Right atrium auricular region (tissue), 2 donors: Measurements from ENCODE around the gene KLF8. TPM values are rescaled to one million over a fixed set of nuclear protein-coding genes. Genes with fewer than 3 reads are reported as not detected.
A peak's percentile ranks its signal among the peaks of the same experiment; 100 is the strongest.
"Not testable (repeated sequence)": the region's sequence is repeated elsewhere in the genome, so short reads cannot be mapped to it uniquely, and the experiment has no call there.

Experiments used
- DNase-seq: peaks from one replicate; pipeline ENCODE4 v3.0.0-alpha.2; 2019; ENCODE audit warnings: low spot score
- H3K27ac ChIP-seq, 2 donors: fragments of 200-600 bp; sonication (generic); 1 replicate in 1 of 2; 2 replicates in 1 of 2; pipeline ENCODE4 v1.5.1; 2016 to 2019
- H3K27me3 ChIP-seq, 2 donors: fragments of 200-600 bp; sonication (generic); one replicate each; pipeline versions ENCODE4 v1.5.1 to v1.6.0; 2017 to 2019
- H3K36me3 ChIP-seq: fragments of 200-600 bp; sonication (generic); one replicate; pipeline ENCODE4 v1.5.1; 2016
- H3K4me1 ChIP-seq, 2 donors: fragments of 200-600 bp; sonication (generic); one replicate each; pipeline versions ENCODE4 v1.5.1 to v1.6.0; 2017 to 2019
- H3K4me3 ChIP-seq, 2 donors: fragments of 200-600 bp; sonication (generic); 1 replicate in 1 of 2; 2 replicates in 1 of 2; pipeline ENCODE4 v1.5.1; 2017 to 2019; ENCODE audit warnings: mild to moderate bottlenecking in 1 of 2, moderate library complexity in 1 of 2
- H3K9me3 ChIP-seq, 2 donors: fragments of 200-600 bp; sonication (generic); one replicate each; pipeline ENCODE4 v1.5.1; 2019
- CTCF ChIP-seq, 2 donors: fragments of 200-600 bp; sonication (generic); IDR thresholded peaks; one replicate each; pipeline ENCODE4 v1.5.1; 2019; ENCODE audit warnings: antibody characterized with exemption in 2 of 2
- total RNA-seq, 2 donors: library from RNA; depleted of rRNA; stranded (reverse); fragments of >200 nt; gene quantifications; one replicate each; pipeline ENCODE4 v1.1.0, GENCODE V29; 2016

Gene KLF8
- total RNA-seq, result 1 to 10 TPM; 6.4 to 6.9 TPM

GRCh38 chrX:56232221-56233082, at the start of gene KLF8:
Gene KLF8, plus strand, starts transcription at chrX:56232356. Its CDS starts 979 bp downstream, at chrX:56233335.
- no peaks in the 10 kb centered on the region for H3K27me3 ChIP-seq
- no peaks in the 10 kb centered on the region for H3K9me3 ChIP-seq
- no peaks in the 10 kb centered on the region for H3K4me1 ChIP-seq
- H3K4me3 ChIP-seq, result peak within 1 kb of the TSS; percentile 45 to 55
- peak within 1 kb of the TSS; percentile 73 to 78 for H3K27ac ChIP-seq
- no peak for TF ChIP-seq CTCF (IDR thresholded peaks at IDR 0.05)
- no peaks in the 10 kb centered on the region for H3K36me3 ChIP-seq
- DNase-seq, result no peak

GRCh38 chrX:56206945-56207344, 25.2 kb upstream of the KLF8 start:
- H3K36me3 ChIP-seq, H3K27me3 ChIP-seq, DNase-seq, H3K9me3 ChIP-seq, H3K4me3 ChIP-seq, H3K4me1 ChIP-seq, H3K27ac ChIP-seq: not testable (repeated sequence)

GRCh38 chrX:56211701-56212100, 20.5 kb upstream of the KLF8 start:
- no peak overlapping the region for H3K27ac ChIP-seq
- peaks cover 0 to 6% of the 10 kb centered on the region in 2 donors for H3K9me3 ChIP-seq
- H3K36me3 ChIP-seq, result no peaks in the 10 kb centered on the region
- H3K27me3 ChIP-seq, result no peaks in the 10 kb centered on the region
- no peaks in the 10 kb centered on the region for H3K4me1 ChIP-seq
- no peak overlapping the region for H3K4me3 ChIP-seq
- TF ChIP-seq CTCF (IDR thresholded peaks at IDR 0.05), result no peak
- no peak for DNase-seq

GRCh38 chrX:56216332-56216731, 15.8 kb upstream of the KLF8 start:
- no peak overlapping the region for H3K27ac ChIP-seq
- no peaks in the 10 kb centered on the region for H3K4me1 ChIP-seq
- H3K4me3 ChIP-seq, result no peak overlapping the region
- TF ChIP-seq CTCF (IDR thresholded peaks at IDR 0.05), result no peak
- no peaks in the 10 kb centered on the region for H3K36me3 ChIP-seq
- H3K9me3 ChIP-seq, result peaks cover 0 to 6% of the 10 kb centered on the region in 2 donors
- DNase-seq, result no peak
- no peaks in the 10 kb centered on the region for H3K27me3 ChIP-seq

GRCh38 chrX:56219700-56220099, 12.5 kb upstream of the KLF8 start:
- peak in 1 of 2 donors; percentile 41 for TF ChIP-seq CTCF (IDR thresholded peaks at IDR 0.05)
- Histone ChIP-seq H3K36me3 (no peaks in the 10 kb centered on the region), H3K4me3 (no peak overlapping the region), H3K4me1 (no peaks in the 10 kb centered on the region), H3K27ac (no peak overlapping the region), H3K9me3 (no peaks in the 10 kb centered on the region), H3K27me3 (no peaks in the 10 kb centered on the region)
- DNase-seq, result no peak

- Histone ChIP-seq H3K27me3 (no peaks in the 10 kb centered on the region), H3K4me3 (no peak overlapping the region), H3K36me3 (no peaks in the 10 kb centered on the region), H3K27ac (no peak overlapping the region), H3K9me3 (no peaks in the 10 kb centered on the region), H3K4me1 (no peaks in the 10 kb centered on the region)
- no peak for TF ChIP-seq CTCF (IDR thresholded peaks at IDR 0.05)
- no peak for DNase-seq
Observed at GRCh38 chrX:56221101-56221500, 11.1 kb upstream of the KLF8 start.
